Daoy (cell line): ENCODE measurements around the gene CCDC141. TPM values are rescaled to one million over a fixed set of nuclear protein-coding genes. Genes with fewer than 3 reads are reported as not detected.
A peak's percentile ranks its signal among the peaks of the same experiment; 100 is the strongest.

Experiments used
- DNase-seq: peaks from one replicate; pipeline ENCODE4 v3.0.0-alpha.2; 2015; ENCODE audit warnings: low read depth
- total RNA-seq: library from RNA; depleted of rRNA; stranded (reverse); fragments of >200 nt; shearing (Covaris generic); gene quantifications from 2 replicates; pipeline ENCODE4 v1.2.3, GENCODE V29; 2014

Gene CCDC141
- total RNA-seq, 1 experiment from 2014 or later = not detected

DNA sequence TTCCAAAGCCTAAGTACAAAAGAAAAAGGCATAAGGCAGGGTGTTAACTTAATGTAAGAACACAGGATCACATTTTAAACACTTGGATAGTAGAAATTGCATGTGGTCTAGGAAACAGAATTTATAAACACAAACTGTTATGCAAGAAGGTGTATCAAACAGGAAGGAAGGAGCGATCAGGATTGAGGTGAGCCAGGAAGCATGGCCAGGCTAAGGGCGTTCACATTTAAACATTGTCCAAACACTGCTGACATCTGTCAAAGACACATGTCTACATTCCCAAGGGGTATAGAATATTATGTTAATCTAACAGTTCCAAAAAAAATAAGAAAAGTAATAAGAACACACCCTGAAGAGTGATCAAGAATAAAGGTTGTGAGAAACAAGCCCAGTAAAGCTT is 71.3 kb downstream of the CCDC141 start:
- no peak for DNase-seq

DNA sequence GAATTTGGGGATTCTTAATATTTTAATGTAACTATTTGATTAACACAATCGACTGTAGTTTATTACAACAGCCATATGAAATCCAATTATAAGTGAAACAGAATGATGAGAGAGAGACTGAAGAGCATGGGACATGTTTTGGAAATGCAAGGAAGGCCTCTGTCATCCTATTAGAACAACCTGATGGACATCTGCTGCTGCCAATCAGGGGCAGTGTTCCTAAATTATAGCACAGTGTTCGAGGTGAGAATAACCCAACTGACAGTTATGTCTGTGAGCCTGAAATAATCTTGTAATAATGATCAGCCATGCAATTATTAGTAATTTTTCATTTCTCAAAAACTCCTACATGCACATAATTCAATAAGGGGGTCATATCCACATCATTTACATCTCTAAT is 73.6 kb downstream of the CCDC141 start:
- no peak for DNase-seq

DNA sequence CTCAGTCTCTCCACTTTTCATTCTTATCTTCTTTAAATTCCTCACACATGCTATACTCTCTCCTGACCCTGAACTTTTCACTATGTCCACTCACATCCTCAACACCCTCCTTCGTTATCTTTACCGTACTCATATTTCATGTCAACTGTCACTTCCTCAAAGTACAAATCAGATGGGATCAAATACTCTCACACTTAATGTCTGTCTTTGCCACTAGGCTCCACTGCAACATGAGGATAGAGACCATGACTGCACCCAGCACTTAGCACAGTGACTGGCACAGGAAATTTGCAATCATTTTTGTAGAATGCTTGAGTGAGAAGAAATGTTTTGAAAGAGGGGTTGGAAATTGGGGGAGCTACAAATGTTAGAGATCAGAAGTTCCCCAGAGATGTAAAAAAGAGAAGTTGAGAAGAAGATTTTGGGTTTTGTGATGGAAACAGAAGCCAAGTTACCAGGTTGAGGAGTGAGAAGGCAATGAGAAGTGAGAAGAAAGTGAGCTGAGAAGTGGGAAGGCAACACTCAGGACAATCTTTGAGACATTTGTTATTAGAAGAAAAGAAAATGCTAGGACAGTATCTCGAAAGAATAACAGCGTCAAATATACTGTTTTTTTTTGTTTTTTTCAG is 87.0 kb downstream of the CCDC141 start:
- no peak for DNase-seq

DNA sequence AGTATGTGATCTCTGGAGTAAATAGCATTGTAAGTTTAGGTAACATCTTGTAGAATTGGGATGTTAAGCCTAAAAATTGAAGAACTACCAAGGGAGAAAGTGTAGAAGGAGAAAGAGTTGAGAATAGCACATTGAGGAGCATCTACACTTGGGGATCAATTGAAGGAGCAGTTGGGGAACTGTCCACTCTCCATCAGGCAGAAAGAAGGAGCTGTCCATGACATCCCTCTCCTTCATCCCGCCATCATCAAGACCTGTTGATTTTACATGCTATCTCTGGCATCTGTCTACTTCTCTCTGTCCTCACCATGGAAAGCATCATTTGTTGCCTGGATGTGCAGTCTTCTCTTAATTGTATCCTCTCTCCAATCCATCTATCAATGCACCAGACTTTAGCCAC is 87.8 kb downstream of the CCDC141 start:
- DNase-seq = no peak

DNA sequence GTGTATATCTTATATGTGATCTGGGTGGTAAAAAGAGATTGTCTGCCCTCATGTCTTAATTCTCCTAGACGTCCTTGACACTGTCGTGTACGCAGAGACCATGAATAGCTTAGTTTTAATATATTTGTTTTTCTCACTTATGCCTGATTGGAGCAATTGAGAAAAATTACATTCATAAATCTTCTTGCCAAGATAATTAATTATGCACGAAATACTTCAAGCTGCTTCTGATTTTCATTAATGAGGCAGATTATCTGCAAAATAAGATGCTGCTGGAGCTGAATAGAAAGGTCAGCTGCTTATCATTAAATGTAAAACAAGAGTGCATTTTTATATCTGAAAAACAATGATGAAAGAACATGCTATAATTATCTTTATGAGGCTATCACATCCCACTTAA is 95.9 kb downstream of the CCDC141 start:
- no peak for DNase-seq

DNA sequence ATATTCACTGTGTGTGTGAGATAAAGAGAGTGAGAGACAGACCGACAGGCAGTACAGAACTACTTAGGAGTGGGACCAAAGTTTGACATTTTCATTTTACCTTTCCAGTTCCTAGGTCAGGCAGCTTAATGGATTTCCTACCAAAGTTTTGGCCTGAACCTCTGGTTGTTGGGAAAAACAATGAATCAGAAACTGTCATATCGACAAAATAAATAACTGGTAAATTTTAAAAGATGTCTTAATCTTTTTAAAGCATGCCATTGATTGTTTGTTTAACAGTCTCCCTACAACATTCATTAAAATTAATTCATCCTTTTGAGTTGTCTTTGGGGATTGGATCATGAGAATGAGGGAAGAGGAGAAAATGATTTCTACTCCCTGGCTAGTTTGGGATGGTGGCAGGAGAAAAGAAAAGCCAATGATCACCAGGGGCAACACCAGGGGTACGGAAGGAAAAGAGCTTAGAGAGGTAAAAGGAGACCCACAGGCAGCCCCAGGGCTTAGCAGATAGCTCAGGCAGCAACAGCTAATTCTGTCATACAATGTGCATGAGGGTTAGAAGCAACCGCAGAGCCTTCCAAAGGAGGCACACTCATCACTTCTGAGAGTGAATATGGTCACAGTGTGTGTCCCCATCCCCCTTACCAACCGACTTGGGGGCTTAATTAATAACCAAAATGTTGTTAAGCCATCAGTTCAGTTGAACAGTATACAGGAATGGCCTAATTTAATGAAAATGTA is 98.5 kb downstream of the CCDC141 start:
- DNase-seq = no peak

DNA sequence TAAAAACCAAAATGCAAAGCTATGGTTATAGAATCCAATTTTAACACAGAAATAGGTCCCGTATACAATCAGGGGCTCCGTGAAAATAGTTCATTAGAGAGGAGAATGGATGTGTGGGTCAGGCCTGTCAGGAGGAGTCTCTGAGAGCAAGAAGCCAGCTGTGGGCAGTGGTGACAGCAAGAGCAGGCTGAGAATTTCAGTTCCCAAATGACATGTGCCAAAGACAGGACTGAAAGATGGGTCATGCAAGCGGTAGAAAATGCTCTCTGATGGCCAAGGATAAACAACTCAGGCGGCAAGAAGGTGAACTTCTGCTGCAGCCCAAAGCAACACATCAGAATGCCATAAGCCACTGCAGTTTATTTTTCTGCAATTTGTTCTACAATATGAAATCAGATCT is 100.4 kb downstream of the CCDC141 start:
- no peak for DNase-seq

DNA sequence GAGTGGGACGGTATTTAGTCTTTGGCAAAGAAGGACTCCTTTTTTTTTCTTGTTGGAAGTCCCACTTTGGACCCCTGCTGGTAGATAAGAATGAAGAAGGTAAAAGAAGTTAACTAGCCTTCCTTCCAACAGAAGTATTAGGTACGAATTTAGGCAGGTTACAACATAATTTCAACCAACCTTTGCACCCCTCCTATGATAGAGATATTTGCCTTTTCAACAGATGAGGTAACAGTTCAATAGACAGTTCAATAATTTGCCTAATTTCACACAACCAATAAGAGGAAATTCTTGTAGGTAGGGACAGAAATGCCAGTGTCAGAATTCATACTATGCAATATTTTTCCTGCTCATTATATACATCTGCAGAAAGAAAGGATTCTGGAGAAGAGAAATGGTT is 100.8 kb downstream of the CCDC141 start:
- DNase-seq = no peak

DNA sequence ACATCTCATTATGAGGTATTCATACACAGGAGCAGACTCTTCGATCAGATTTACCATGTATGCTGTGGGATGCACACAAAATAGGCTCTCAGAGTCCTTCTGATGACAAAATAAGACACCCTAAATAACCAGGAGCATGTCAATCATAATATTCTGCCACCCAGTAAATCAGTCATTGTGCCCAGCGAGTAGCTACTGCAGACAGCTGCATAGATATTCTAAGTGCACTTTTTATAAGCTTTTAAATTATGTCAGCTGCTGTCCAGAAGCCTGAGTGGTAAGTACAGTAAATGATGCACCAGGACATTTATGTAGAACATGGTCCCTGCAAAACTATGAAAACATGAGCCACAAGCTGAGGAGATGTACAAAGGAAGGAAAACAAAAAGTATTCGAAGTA is 102.9 kb downstream of the CCDC141 start:
- no peak for DNase-seq

DNA sequence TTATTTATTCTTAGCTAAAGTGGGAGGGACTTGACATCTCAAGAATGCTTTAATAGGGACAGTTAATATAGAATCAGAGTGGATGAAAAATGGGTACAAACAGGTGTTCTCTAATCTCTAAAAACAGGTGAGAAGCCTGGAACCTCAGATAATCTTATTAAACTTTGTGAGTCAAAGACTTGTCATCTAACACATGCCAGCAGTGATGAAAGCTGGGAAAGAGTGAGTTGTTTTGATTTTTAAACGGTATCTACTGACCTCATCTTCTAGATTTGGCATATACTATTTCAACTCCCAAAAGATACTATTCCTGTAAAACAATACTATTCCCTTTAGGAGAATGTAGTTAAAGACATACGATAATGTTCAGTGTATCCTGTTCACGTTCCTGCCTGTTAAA is 103.4 kb downstream of the CCDC141 start:
- DNase-seq = no peak

DNA sequence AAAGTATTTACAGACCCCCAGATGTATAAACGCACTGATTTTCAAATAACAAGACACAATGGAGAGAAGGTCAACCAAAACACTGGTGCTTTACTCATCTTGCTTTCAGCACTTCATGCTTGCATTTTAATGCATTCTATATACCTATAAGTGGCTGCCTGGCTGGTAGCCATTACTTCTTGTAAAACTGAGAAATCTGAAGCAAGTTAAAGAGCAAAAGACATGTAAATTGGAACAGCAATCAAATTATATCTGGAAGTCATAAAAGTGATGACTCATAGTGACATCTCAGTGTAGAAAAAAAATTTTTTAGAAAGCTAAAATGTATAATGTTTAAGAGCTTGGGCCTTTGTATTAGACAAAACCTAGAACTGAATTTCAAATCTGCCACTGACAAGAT is 106.2 kb downstream of the CCDC141 start:
- no peak for DNase-seq

DNA sequence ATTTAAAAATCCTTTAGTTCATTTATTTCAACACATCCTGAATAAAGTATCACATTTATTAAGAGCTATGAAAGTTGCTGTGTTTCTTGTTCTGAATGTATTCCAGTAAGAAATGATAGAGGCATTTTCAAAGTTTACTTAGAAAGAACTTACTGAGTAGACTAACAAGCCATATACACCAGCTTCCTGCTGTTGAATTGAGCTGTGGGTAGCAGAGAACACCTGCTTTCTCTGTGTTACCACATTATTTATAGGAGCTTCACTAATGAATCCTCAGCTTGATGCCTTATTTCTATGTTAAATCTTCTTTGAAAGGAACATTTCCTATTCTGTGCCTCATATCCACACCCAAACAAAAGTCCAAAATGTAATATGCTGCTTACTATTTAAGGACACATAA is 115.4 kb downstream of the CCDC141 start:
- DNase-seq = no peak

DNA sequence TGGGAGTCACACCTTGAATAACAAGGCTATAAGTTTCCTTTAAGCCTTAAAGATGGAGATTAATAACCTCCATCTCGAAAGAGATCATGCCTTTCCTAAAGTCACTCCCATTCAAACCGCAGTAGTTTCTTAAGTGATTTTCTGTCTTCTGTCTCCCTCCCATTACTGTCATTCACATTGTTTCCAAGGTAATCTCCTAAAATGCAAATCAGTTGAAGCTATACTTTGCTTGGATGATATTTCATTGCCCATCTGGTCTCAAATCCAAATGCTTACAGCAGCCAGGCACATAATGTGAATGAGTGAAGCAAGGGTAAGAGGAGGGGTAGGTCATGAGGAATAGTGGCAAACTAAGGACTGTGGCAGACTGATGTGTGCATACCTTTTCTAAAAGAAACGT is 116.4 kb downstream of the CCDC141 start:
- DNase-seq = no peak

DNA sequence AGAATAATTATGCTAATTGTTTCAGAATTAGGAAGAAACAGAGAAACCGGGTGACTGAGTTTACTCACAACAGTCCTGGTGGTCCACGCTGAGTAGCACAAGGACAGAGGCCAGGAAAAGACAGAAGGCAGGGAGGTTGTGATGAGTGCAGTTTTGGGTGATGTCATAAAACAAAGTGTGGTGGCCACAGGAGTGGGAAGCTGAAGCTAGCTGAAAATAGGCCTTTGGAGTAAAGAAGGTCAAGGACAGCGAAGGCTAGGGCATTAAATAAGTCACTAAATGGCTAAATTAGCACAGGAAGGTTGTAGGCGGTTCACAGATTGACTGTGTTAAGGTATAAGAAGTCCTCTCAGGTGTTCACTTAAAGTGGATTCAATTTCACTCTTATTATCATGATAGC is 121.9 kb downstream of the CCDC141 start:
- DNase-seq = no peak

DNA sequence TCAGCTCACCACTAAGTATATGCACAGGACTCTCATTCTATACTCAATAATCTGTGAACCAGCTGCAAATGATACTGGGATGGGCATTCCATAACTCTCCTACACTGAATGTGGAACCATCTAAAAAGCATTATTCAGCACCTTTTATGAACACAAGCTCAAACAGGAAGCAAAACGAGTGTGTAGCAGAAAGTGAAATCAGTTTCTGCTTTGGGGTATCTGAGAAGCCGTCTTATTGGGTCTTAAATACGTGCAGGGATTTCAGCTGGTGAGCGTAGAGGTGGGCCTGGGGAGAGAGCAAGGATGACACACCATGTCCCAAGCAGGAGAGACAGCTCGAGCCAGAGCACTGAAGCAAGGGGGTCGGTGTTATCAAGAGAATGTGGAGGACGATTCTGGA is 122.8 kb downstream of the CCDC141 start:
- peak; percentile 2 for DNase-seq

DNA sequence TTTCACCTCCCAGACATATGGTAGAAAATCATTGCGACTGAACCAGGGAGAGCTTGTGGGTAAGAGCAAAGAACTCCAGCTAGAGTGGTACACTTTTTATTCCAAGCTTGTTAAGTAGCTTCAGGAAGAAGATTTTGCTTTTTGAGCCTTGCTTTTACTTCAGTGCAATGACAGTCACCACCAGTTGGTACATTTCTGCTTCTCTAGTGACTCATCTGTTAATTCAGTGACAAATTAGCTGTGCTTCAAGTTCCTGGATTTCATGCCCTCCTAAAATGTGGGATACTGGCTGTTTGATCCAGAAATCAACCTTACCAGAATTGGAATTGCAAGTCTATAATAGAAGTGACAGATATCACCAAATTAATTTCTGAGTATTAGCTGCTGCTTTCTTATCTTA is 125.1 kb downstream of the CCDC141 start:
- DNase-seq = no peak

DNA sequence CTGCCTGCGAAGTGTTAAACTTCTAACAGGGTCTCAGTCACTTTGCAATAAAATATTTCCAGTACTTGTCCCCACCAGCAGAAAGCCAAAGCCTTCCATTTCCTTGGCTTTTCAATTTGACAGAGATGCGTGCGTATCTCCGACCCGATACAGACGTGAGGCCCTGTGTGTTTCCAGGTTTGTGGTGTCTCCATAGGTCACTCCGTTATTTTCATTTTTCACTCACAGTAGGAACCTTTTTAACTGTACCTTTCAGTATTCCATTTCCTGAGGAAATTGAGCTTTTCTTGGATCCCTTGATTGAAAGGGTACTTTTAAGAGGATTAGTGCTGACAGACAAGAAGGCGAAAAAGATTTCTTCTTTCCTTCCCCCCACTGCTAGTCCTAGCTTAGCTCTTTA is 126.4 kb downstream of the CCDC141 start:
- no peak for DNase-seq

DNA sequence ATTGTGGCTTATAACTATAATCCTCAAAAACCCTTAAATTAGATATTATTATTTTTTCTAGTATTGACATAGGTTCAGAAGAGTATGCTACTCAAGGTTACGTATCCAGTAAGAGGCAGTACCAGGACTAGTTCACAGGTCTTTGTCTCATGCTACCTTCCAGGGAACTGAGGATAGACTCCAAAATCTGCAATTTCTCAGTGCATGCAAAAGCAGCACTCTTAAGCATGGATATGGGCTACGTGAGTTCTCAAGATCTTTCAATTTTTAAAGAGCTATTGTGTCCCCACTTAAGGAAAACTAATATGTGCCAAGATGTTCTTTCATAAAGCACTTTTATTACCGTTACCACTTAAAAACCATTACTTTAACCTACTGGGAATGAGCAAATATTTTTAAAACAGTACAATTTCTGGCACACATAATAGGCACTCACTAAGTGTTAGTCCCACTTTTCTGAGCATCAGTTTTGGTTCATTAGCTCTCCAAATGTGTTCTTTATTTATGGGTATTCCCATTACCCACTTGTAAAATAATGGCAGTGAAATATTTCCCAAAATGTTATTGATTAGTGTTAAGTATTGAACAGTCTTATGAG is 128.9 kb downstream of the CCDC141 start:
- DNase-seq = no peak

DNA sequence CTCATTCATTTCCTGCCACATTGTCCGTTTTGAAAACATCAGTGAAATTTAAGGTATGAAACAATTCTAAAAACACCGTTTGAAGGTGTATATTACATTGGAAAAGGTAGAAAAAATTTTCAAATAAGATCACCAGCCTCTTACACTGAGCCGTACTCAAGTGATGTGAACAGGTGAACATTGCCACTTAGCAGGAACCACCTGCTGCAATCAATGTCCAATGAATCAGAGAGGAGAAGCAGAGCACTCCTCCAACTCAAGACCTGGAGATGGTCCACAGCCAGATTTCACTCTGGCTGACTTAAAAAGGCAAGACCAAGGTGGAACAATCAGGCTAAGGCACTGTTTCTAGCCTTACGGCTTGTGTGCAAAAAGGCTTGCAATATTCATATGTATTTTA is 132.4 kb downstream of the CCDC141 start:
- DNase-seq = no peak

DNA sequence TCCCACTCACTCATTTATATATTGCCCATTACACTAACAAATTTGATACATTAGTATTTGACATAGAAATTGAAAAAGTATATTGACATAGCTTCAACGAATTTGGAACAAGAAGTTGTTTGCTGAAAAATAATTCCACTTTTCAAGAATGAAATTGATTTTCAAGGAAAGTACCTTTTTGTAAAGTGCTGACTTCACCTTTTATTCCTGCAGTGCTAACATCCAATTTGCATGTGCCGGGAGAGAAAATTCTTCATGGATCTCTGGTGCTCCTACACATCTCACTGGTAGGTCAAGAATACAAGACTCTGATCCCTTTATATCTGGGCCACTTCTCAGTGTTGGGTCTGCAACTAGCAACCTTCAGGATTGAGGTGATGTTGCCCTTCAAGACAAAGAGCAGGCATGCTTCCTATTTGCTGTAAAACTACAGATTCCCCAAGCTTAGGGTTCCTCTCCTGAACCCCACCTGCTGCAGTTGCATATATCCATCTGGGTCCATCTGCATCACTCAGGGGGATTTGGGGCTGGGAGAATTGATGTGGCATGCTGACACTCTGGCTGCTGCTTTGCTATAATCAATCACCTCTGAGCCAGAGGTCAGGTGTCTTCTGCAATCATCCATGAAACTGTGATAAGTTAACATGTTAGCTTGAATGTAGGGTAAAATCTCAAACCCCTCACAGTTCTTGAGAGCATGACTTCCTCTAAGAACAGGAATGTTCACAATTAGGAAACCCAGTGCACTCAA is 134.3 kb downstream of the CCDC141 start:
- DNase-seq = no peak

DNA sequence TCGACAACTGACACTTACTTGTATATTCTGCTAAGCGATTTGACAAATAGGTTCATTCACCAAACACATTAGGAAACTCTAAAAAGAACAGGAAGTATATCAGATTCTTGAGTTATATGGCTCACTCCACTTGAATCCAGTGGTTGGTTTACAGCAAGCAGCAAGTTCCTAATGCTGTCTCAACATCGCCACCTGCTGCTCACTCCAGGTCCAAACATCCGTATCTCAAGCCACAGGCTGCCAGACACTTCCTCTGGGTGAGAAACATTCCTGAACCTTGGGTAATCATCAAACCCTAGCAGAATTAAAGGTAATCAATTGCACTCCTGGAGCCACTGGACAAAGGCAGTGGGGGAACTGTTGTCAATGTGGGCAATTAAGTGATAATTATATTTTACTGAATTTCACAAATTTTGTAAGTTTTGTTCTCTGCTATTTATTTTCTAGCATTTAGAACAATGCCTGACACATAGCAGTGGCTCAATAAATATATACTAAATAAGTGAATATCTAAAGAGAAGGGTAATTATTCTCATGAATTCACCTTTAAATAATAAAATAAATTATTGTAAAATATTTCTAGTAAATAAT is 135.6 kb downstream of the CCDC141 start:
- DNase-seq = peak; percentile 79

DNA sequence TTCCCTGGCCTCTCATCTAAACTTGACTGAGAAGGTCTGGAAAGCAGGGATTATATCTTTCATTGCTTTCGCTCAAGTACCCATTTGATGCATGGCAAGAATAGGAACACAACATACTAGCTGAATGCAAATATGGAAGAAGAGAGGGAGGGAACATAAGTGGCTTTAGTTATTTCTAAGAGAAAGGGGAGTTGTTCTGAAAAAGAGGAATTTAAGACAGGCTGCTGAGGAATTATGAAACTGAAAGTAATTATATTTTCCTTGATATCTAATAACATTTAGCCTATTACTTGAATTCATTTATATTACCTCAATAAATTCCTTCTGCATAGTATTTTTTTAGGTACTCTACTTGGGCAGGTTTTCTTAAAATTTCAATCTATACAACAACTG is 136.9 kb downstream of the CCDC141 start:
- no peak for DNase-seq
